NCI-H446 (cell line): ENCODE results near the gene MRPL14.
"Not testable (repeated sequence)": the region's sequence is repeated elsewhere in the genome, so short reads cannot be mapped to it uniquely, and the experiment has no call there.

ENCODE experiments used
- DNase-seq, 2 experiments: peaks; one replicate each; lab custom pipeline; 2025; lab: John Stamatoyannopoulos, UW

The MRPL14 gene

DNA sequence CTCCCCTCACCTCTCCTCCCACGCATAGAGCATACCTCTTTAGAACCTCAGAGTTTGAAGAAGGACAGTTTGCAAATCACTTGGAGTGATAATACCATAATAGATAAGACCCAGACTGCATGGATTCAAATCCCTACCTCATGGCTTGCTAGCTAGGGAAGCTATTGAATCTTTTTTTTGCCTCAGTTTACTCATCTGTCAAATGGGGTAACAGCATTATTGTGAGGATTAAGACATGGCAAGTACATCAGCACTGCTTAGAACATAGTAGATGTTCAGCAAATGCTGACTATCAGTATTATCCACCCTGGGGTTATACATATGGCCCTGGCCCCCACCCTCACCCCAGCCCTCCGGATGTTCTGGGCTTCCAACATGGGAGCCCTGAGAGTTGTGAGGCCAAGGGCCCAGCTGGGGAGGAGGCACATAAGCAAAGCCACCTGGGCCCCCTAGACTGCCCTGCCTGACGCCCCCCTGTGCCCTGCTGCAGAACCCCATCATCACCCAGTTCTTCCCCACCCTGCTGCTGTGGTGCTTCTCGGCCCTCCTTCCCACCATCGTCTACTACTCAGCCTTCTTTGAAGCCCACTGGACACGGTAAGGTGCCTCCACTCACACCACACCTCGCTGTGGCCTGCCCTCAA is 22.2 kb upstream of the MRPL14 start:
- no peak for DNase-seq

GRCh38 chr6:44148306-44148705 is 21.1 kb upstream of the MRPL14 start:
- DNase-seq, result no peak

DNA sequence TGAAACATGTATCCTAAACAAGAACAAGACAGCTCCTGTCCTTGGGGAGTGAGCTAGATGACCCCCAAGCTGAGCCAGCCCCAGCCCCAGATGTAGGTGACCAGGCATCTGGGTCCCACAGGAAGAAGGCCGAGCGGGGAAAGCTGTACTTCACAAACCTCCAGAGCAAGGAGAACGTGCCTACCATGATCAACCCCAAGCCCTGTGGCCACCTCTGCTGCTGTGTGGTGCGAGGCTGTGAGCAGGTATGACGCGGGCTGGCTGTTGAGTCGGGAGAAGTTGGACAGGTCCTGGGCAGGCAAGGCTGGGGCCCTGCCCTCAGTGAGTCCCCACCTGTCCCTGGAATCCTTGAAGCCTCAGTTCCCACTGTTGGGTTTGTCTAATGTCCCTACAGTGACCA is 20.0 kb upstream of the MRPL14 start:
- no peak for DNase-seq

- no peak for DNase-seq
These were observed 19.4 kb upstream of the MRPL14 start for GRCh38 chr6:44146685-44147084.

DNA sequence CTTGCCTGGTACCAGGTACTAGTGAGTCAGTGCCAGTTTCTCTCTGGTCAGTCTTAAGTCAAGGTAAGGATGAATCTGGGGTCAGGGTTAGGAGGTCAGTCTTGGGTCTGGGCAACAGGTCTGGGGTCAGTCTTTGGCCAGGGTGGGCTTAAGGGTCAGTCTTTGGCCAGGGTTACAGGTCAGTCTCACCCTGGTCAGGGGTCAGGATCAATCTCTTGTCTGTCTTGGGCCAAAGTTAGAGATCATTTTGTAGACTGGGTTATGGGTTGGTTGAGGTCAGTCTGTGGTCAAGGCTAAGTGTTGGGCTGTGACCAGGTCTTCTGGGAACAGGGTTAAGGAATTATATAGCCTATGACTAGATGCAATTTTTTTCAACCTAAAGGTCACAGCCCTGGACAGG is 18.6 kb upstream of the MRPL14 start:
- no peak for DNase-seq

- DNase-seq, result not testable (repeated sequence)
These were observed 17.3 kb upstream of the MRPL14 start for GRCh38 chr6:44144536-44144935.

DNA sequence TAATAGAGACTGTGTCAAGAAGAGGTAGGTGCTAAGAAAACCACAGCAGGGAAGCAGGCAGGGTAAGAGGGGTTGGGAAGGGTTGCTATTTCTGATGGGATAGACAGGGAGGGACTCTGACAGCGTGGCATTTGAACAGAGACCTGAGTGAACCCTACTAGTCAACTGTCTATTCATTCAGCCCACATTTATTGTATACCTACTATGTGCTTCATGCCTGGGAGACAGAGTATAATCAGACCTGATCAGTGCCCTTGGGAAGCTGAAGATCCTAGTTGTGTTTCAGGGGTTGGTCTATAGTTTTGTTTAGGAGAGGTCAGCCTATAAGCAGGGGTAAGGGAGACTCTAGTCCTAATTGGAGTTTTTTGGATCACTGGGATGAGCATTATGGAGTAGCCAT is 16.5 kb upstream of the MRPL14 start:
- no peak for DNase-seq

DNA sequence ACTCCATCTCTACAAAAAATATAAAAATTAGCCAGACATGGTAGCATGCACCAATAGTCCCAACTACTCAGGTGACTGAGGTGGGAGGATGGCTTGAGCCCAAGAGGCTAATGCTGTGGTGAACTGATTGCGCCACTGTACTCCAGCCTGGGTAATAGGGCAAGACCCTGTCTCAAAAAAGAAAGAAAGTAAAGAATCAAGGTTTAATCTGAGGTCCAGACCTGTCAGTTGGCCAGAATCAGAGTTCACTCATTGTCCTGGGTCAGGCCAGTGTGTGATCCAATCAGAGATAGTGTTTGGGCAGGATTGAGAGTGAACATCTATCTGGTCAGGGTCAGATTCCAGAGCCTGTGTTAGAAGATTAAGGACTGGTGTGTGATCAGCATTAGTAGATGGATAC is 15.6 kb upstream of the MRPL14 start:
- DNase-seq, result no peak

GRCh38 chr6:44139351-44139743 is 12.1 kb upstream of the MRPL14 start:
- DNase-seq, result no peak

DNA sequence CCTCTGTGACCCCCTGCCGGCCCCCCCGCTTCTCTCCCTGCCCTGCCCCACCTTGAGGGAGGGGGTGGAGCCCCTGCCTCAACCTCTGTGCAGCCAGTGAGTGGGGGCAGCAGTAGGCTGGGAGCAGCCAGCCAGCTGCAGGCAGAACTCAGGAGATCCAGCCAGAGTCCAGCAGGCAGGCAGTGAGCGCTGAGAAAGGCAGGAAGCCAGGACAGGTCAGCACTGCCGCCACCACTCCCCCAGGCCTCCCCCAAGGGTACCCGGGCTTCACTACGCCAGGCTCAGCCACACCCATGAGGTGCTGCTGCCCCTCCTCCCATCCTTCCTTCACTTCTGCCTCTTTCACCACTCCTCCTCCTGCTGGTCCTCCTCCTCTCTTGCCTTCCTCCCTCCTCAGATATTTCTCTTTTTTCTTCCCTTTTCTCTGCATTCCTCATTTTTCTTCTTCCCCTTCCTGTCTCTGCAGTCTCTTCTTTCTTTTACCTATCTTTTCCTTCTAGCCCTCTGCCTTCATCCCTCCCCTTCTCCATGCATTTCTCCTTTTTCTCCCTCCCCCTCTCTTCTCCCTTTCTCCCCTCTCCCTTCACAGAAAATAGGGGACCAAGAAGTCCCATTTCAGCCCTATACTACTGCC is 11.6 kb upstream of the MRPL14 start:
- DNase-seq, result no peak

GRCh38 chr6:44135875-44136274 is 8.6 kb upstream of the MRPL14 start:
- DNase-seq, result no peak

GRCh38 chr6:44135173-44135758 is 8.0 kb upstream of the MRPL14 start:
- DNase-seq, result no peak

GRCh38 chr6:44133981-44134711 is 6.9 kb upstream of the MRPL14 start:
- no peak for DNase-seq

DNA sequence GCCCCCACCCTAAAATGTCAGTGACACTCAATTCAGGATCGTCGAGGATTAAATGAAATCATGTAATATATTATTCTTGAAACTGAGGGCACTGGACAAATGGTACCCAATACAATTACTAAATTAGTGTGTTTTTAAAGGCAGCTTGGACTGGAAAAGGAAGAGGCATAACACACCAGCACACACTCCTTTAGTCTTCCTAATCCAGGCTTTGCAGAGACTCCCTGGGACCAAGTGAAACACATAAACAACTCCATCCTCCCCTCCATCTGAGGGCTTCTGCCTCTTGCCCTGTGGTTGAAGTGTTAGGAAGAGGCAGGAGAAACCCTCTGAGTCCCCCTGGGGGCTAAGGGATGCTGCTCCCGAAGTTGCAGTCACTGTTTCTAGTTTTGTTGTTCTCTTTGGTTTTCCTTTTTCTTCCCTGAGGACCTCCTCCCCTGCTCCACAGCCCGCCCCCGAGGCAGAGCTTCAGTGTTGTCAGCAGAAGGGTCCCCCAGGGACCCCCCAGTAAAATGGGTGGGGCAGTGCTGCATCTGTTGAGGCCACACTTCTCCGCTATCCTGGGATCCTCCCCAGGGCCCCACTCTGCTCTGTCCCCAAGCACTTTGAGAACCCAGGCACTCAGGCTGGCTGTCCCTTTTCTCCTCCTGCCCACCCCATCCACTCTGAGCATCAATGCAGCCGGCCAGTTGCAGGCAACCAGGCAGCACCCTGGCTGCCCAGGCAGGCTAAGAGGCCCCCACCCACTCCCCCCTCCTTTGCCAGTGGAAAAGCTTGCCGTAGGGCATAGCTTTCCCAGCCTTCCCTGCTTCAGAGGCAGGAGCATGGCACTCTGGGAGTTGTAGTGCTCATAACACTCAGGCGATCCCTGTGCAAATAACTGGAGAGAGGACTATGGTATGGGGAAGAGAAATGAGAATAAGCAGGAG is 6.0 kb upstream of the MRPL14 start:
- peak in 1 of 2 experiments; percentile 25 for DNase-seq

GRCh38 chr6:44132476-44132875 is 5.2 kb upstream of the MRPL14 start:
- no peak for DNase-seq

GRCh38 chr6:44131892-44132291 is 4.6 kb upstream of the MRPL14 start:
- DNase-seq, result no peak

GRCh38 chr6:44129841-44130322 is 2.6 kb upstream of the MRPL14 start:
- no peak for DNase-seq

GRCh38 chr6:44128020-44128917 is 1.0 kb upstream of the MRPL14 start:
- DNase-seq, result no peak

- peak in 1 of 2 experiments; percentile 36 for DNase-seq
These were observed 717 bp downstream of the MRPL14 start for GRCh38 chr6:44126320-44127149.

DNA sequence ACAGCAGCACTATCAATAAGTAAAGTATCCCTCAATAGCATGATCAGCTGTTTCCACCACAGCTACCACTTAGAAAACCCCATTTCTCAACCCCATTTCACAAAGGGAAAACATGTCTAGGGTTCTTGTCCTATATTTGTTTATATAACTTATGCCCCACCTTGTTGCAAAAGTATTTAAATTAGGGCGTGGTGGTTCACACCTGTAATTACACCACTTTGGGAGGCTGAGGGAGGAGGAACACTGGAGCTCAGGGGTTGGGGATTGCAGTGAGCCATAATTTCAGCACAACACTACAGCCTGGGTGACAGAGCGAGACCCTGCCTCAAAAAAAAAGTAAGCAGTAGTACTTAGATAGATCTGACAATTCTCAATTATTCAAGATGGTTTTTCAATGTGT is 3.7 kb downstream of the MRPL14 start:
- no peak for DNase-seq
